HEK293 (cell line): ENCODE data around the gene SERPINB5.

Experiments
- CTCF ChIA-PET: fragments of 350-600 bp; formaldehyde crosslinking; extraction: SDS; loops from one replicate; lab custom pipeline; 2021; ENCODE audit warnings: antibody characterized with exemption; lab: Yijun Ruan, JAX
- POLR2A ChIA-PET: fragments of 300-600 bp; formaldehyde crosslinking; extraction: SDS; loops from one replicate; lab custom pipeline; 2020; ENCODE audit warnings: antibody characterized with exemption, inconsistent platforms; lab: Yijun Ruan, JAX
- H3K27ac ChIP-seq: fragments of 200-500 bp; sonication (Bioruptor generic); 2 replicates; pipeline ENCODE4 v1.5.1; 2014; ENCODE audit warnings: low read depth, low read length, control low read depth, inconsistent platforms; ENCODE audit errors: extremely low read depth
- H3K36me3 ChIP-seq, 2 experiments: fragments of 200-500 bp in 1 of 2; sonication (Bioruptor generic) in 1 of 2; 1 replicate in 1 of 2; 2 replicates in 1 of 2; pipeline ENCODE4 v1.5.1; 2014 to 2017; ENCODE audit warnings: inconsistent platforms in 2 of 2, low read length in 2 of 2; ENCODE audit not compliant: control insufficient read depth in 2 of 2, insufficient read depth in 1 of 2
- H3K4me1 ChIP-seq: fragments of 200-500 bp; sonication (Bioruptor generic); 2 replicates; pipeline ENCODE4 v1.5.1; 2014; ENCODE audit warnings: mild to moderate bottlenecking, low read length, inconsistent platforms; ENCODE audit not compliant: control insufficient read depth, insufficient read depth
- H3K4me3 ChIP-seq: 2 replicates; pipeline ENCODE4 v1.5.1; 2011; ENCODE audit warnings: low read depth, mild to moderate bottlenecking, control low read depth, low read length, moderate library complexity
- H3K9me3 ChIP-seq: fragments of 200-500 bp; sonication (Bioruptor generic); 2 replicates; pipeline ENCODE4 v1.5.1; 2014; ENCODE audit warnings: low read depth, low read length, inconsistent platforms; ENCODE audit not compliant: control insufficient read depth, insufficient read depth
- KLF17 ChIP-seq: fragments of 450-650 bp; formaldehyde crosslinking; IDR thresholded peaks from 2 replicates; pipeline ENCODE4 v1.5.1; 2016; ENCODE audit warnings: missing biosample characterization, missing genetic modification characterization
- MEIS1 ChIP-seq: sonication (generic); formaldehyde crosslinking; IDR thresholded peaks from 2 replicates; pipeline ENCODE4 v1.8.1; 2022; ENCODE audit warnings: missing genetic modification reagents, mild to moderate bottlenecking, borderline replicate concordance
- PATZ1 ChIP-seq: fragments of 450-650 bp; formaldehyde crosslinking; IDR thresholded peaks from 2 replicates; pipeline ENCODE4 v1.5.1; 2016; ENCODE audit warnings: missing biosample characterization, missing genetic modification characterization
- YY1 ChIP-seq: fragments of 450-650 bp; formaldehyde crosslinking; IDR thresholded peaks from 2 replicates; pipeline ENCODE4 v1.5.1; 2018; ENCODE audit warnings: missing biosample characterization, missing genetic modification characterization
- ZBTB26 ChIP-seq: fragments of 450-650 bp; formaldehyde crosslinking; optimal IDR thresholded peaks from 2 replicates; pipeline ENCODE3; 2016; ENCODE audit warnings: missing biosample characterization, mild to moderate bottlenecking, missing genetic modification characterization
- ZBTB48 ChIP-seq: fragments of 450-650 bp; formaldehyde crosslinking; IDR thresholded peaks from 2 replicates; pipeline ENCODE4 v1.5.1; 2016; ENCODE audit warnings: missing biosample characterization, missing genetic modification characterization
- ZBTB49 ChIP-seq: fragments of 450-650 bp; formaldehyde crosslinking; IDR thresholded peaks from 2 replicates; pipeline ENCODE4 v1.5.1; 2016; ENCODE audit warnings: missing biosample characterization, missing genetic modification characterization, low read depth
- ZNF140 ChIP-seq: fragments of 450-650 bp; formaldehyde crosslinking; IDR thresholded peaks from 2 replicates; pipeline ENCODE4 v1.5.1; 2016; ENCODE audit warnings: missing biosample characterization, missing genetic modification characterization
- ZNF624 ChIP-seq: fragments of 450-650 bp; formaldehyde crosslinking; IDR thresholded peaks from 2 replicates; pipeline ENCODE4 v1.5.1; 2017; ENCODE audit warnings: missing biosample characterization, missing genetic modification characterization
- ZNF645 ChIP-seq: fragments of 450-650 bp; formaldehyde crosslinking; IDR thresholded peaks from 2 replicates; pipeline ENCODE4; 2016; ENCODE audit warnings: missing biosample characterization, missing genetic modification characterization
- ZNF660 ChIP-seq: fragments of 450-650 bp; IDR thresholded peaks from 2 replicates; pipeline ENCODE4 v1.5.1; 2018; ENCODE audit warnings: missing biosample characterization, mild to moderate bottlenecking, missing genetic modification characterization
- TF ChIP-seq, protein P1 (sequence below): IDR thresholded peaks from 2 replicates; pipeline ENCODE4 v1.6.1; 2011; ENCODE audit warnings: mild to moderate bottlenecking, low read depth, low read length, borderline replicate concordance

Gene SERPINB5

DNA sequence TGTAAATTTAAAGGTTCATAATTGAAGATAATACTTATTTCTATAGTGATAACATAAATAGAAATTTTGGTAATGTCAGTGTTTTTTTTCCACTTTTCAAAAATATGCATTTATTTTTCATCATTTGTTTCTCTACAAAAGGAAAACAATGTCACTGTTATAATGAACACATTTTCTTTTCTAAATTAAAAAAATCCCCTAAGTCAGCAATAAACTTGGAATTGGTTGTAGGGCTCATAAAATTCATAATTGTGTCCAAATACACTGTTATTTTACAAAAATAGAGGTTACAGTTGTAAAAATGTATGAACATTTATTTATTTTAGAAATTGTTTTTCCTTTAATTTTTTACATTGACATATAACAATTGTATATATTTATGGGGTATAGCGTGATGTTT, 39.0 kb downstream of the SERPINB5 start:
- ChIA-PET POLR2A (no interaction called here), CTCF (interaction anchor here (0.6 to 12.9 kb wide), 9 partner anchors 9 to 673 kb away, joined by 3 to 338 read pairs (median 7); no protein-coding TSS in a partner anchor)

More for the DNA sequence above, 39.0 kb downstream of the SERPINB5 start:
- TF ChIP-seq ZBTB49 (tag by site-specific recombination) (no peak), PATZ1 (tag by site-specific recombination) (no peak), ZNF645 (no peak), ZNF140 (tag by site-specific recombination) (no peak), ZNF624 (tag by site-specific recombination) (no peak), YY1 (tag by site-specific recombination) (no peak), ZBTB48 (tag by site-specific recombination) (no peak), KLF17 (no peak), ZNF660 (tag by site-specific recombination) (no peak), MEIS1 (CRISPR knock-in tag) (no peak), ZBTB26 (no peak)
- TF ChIP-seq, protein P1, sequence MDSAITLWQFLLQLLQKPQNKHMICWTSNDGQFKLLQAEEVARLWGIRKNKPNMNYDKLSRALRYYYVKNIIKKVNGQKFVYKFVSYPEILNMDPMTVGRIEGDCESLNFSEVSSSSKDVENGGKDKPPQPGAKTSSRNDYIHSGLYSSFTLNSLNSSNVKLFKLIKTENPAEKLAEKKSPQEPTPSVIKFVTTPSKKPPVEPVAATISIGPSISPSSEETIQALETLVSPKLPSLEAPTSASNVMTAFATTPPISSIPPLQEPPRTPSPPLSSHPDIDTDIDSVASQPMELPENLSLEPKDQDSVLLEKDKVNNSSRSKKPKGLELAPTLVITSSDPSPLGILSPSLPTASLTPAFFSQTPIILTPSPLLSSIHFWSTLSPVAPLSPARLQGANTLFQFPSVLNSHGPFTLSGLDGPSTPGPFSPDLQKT, result no peak
- TF ChIP-seq, all 188 proteins: peak for 0
- no peak overlapping the region for H3K27ac ChIP-seq
- H3K4me1 ChIP-seq, result peaks cover 3% of the 10 kb centered on the region; the same call in 1 of the 2 replicates
- H3K9me3 ChIP-seq, result no peaks in the 10 kb centered on the region
- no peak overlapping the region for H3K4me3 ChIP-seq
- no peaks in the 10 kb centered on the region for H3K36me3 ChIP-seq
